NCI-H2171 treated with DMSO at 0.1 percent for 48 hours (cell line): Measurements from ENCODE around the gene KCP.

ENCODE experiments used
- DNase-seq: peaks from one replicate; lab custom pipeline; 2025; lab: John Stamatoyannopoulos, UW

The KCP gene

DNA sequence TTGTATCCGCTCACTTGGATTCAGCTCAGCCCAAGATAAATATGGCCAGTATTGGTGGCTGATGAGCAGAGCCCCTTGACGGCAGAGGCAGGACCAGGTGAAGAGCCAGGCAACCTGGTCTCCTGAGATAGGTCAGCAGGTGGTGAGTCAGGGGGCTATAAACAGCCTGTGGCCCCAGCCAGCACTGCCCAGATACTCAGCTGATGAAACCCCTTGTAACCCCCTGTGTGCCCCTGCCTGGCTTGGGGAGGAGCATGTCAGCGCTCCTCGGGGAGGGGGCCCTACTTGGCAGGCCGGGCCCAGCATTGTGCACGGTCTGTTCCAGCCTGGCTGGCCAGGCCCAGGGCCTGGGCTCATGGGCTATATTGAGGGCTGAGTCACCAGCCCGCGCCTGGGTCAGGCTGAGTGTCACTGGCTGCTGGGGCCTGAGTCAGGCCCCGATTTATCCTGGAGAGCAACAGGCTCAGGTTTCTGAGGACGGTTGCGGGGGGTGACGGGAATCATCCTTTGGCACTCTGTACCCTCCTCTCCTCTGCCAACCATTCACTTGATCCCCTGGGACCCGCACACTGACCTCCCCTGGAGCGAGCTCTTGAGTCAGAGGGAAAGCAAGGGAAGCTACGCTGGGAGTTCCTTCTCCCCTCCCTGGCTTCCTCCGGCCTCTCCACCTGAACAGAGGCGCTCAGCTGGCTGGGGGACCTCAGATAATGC lies 83.1 kb downstream of the KCP start:
- DNase-seq, result no peak

DNA sequence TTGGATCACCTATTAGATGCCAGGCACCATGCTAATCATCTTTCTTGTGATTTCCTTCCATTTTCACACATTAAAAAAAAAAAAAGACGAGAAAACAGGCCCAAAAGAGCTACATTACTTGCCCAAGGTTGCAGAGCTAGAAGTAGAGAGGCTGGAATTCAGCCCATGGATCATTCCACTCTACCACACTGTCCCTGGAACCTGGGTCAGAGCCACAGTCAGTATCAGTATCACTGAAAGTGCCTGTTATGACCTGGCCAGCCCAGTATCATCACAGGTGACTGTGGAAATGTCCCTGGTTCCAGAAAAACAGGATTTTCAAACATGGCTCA lies 83.6 kb downstream of the KCP start:
- DNase-seq, result no peak
